HG02885 (cell line): ENCODE data around the gene INPP5A.

Experiments used
- ATAC-seq: cut with Tn5 transposase; IDR thresholded peaks from one replicate; pipeline ENCODE4 v1.9.1; 2021; ENCODE audit warnings: mild to moderate bottlenecking; ENCODE audit not compliant: unreplicated experiment, poor library complexity

Gene INPP5A

DNA sequence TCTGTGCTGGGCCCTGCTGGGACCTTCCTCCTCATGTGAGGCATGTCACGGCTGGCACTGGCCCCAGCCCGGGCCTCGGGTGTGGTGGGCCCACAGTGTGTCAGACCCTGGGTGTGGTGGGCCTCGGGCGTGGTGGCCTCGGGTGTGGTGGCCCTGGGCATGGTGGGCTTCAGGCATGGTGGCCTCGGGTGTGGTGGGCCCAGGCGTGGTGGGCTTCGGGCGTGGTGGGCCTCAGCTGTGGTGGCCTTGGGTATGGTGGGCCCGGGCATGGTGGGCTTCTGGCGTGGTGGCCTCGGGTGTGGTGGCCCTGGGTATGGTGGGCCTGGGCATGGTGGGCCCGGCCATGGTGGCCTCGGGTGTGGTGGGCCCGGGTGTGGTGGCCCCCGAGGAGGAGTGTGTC lies 207.9 kb downstream of the INPP5A start:
- no peak for ATAC-seq

DNA sequence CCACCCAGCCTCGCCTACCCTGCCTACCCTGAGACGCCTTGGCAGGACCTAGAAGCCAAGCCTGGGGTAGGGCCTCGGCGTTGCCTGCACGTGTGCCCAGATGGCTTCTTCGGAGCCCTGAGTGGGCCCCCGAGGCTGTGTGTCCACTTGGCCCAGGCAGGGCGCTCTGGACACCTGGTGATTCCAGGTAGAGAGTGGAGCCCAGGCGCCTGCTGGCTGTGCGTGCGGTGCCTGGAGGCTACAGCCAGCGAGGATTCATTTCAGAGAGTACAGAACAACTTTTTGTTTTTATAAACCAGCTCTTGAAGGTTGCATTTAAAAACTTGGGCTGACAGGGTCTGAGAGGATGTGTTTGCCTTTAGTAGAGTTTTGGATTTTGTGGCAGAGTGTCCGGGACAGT lies 208.4 kb downstream of the INPP5A start:
- ATAC-seq: no peak

DNA sequence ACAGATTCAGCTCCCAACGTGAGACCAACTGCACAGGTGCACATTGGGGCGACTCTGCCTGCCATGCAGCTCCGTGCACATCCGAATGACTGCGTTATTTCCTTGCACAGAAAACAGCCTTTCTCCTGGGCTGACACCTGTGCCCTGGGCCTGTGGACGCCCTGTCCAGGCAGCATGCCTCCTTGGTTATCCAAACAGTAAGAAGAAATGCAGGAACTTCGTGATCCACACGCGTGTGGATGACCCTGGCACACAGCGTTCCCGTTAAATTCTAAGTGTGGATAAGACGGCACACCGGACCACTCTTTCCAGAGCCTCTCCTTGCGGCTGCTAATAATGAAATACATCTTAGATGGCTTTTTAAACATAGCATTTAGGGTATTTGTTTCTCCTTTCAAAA lies 208.8 kb downstream of the INPP5A start:
- ATAC-seq: no peak

GRCh38 chr10:132746801-132747625 lies 209.4 kb downstream of the INPP5A start:
- no peak for ATAC-seq

GRCh38 chr10:132748135-132748534 lies 210.5 kb downstream of the INPP5A start:
- ATAC-seq: no peak

- no peak for ATAC-seq
Observed at GRCh38 chr10:132748545-132749370, 211.2 kb downstream of the INPP5A start.

- no peak for ATAC-seq
Observed at GRCh38 chr10:132749371-132749795, 211.8 kb downstream of the INPP5A start.

DNA sequence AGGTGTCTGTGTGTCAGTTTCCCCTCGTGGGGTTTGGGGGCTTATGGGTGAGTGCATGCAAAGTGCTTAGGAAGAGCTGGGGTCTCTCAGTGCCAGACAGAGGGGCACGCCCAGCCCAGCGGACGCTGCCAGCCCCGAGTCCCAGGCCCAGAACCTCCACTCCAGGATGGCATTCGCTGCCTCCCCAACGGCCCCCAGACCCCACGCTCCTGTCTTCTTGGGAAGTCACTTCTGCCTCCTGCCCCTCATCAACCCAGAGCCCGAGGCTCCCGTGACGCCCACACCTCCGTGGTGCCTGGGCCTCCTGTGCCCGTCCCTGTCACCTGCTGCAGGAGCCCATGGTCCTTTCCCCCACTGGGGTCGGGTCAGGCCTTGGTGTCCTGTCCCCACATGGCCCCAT lies 213.3 kb downstream of the INPP5A start:
- ATAC-seq: no peak

DNA sequence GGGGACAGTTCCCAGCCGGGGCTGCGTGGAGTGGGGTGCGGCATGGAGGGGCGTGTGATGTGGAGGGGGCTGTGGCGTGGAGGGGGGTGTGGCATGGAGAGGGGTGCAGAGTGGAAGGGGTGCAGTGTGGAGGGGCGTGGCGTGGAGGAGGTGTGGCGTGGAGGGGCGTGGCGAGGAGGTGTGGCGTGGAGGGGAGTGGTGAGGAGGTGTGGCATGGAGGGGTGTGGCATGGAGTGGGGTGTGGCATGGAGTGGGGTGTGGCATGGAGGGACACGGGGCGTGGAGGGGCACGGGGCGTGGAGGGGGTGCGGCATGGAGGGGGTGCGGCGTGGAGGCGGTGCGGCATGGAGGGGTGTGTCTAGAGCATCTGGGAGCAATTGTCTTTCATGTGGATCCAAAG lies 214.8 kb downstream of the INPP5A start:
- ATAC-seq: no peak

- no peak for ATAC-seq
Observed at GRCh38 chr10:132752961-132753360, 215.4 kb downstream of the INPP5A start.

- ATAC-seq: no peak
Observed at GRCh38 chr10:132753596-132753995, 216.0 kb downstream of the INPP5A start.

DNA sequence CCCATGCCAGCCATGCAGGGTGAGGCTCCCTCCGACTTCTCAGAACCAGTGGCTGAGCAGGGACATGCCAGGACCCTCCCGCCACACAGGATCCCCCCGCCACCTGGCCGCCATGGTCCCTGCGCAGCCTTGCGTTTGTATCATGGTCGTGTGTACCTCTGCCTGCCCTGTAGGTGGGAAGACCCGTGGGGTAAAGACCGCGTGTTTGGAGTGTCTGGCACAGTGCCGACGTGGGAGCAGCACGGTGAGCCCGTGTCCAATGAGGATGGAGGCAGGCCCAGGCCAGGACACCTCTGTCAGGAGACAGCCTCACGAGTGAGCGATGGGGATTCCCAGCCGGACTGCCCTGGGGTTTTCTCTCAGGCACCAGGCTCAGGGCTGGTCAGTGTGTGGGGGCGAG lies 216.5 kb downstream of the INPP5A start:
- ATAC-seq: no peak

- ATAC-seq: no peak
Observed at GRCh38 chr10:132755166-132755711, 217.7 kb downstream of the INPP5A start.

GRCh38 chr10:132756591-132756990 lies 219.0 kb downstream of the INPP5A start:
- no peak for ATAC-seq

DNA sequence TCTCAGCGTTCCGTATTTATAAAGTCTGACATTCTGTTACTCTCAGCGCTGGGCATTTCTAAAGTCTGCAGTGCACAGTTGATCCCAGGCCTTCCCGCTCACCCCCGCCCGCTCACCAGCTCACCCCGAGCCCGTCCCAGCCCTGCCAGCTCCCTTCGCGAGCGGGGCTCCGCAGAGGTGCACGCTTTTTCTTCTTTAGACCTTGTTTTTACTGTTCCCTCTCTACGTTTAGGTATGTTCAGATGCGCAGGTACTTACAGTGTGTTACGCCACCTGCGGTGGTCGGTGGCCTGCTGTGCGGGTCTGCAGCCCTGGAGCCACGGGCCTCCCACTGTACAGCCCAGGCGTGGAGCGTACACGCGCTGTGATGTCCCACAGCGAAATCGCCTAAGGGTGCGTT lies 219.6 kb downstream of the INPP5A start:
- no peak for ATAC-seq

GRCh38 chr10:132758865-132759264 lies 221.3 kb downstream of the INPP5A start:
- ATAC-seq: no peak

GRCh38 chr10:132761395-132762060 lies 223.9 kb downstream of the INPP5A start:
- ATAC-seq: no peak

- no peak for ATAC-seq
Observed at GRCh38 chr10:132762267-132762666, 224.7 kb downstream of the INPP5A start.

DNA sequence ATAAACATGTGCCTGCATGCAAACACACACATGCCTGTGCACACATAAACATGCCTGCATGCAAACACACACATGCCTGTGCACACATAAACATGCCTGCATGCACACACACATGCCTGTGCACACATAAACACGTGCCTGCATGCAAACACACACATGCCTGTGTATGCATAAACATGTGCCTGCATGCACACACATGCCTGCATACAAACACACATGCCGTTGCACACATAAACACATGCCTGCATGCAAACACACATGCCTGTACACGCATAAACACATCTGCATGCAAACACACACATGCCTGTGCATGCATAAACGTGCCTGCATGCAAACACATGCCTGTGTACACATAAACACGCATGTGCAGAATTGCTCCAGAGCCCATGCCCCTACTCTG lies 226.0 kb downstream of the INPP5A start:
- ATAC-seq: no peak

DNA sequence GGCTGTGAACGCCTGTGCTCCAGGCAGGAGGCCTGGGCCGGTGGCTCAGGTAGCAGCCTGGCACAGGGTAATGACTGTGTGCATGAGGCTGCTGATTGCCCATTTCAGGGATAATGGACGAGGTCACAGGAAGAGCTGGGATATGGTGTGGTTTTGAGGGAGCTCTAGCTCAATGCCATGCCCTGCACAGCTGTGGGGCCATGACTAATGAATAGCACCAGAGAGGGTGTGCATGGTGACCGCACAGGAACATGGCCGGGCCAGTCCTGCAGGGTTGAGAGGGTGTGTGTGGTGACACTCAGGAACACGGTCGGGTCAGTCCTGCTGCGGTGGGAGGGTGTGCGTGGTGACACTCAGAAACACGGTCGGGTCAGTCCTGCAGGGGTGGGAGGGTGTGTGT lies 226.5 kb downstream of the INPP5A start:
- no peak for ATAC-seq

DNA sequence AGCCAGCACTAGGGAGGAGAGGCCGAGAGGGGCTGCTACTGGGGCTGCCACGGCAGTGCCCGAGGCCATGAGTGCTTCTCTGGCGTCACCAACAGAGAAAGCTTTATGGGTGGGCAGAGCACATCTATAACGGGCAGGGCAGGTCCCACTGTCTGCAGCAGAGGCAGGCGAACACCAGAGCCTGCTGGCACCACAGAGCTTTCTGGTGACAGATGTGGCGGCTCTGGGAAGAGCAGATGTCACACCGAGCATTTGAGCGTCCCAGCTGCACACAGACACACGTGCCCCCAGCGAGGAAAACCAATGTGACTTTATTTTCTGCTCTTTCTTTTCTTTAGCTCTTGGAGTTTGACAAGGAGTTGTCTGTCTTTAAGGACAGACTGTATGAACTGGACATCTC lies 227.8 kb downstream of the INPP5A start:
- no peak for ATAC-seq
